Muscle layer of colon (tissue), 2 donors: ENCODE data around the gene PIK3R6.

Experiments used
- H3K27ac ChIP-seq: one replicate; pipeline ENCODE4 v1.7.0; 2013; ENCODE audit warnings: low read depth, mild to moderate bottlenecking, low read length, moderate library complexity
- H3K27me3 ChIP-seq, 2 donors: one replicate each; pipeline ENCODE4 v1.7.0; 2013; ENCODE audit warnings: low read length in 2 of 2, mild to moderate bottlenecking in 2 of 2; ENCODE audit not compliant: insufficient read depth in 2 of 2, control insufficient read depth in 1 of 2
- H3K36me3 ChIP-seq: one replicate; pipeline ENCODE4 v1.7.0; 2013; ENCODE audit warnings: mild to moderate bottlenecking, low read length; ENCODE audit not compliant: insufficient read depth
- H3K4me1 ChIP-seq: one replicate; pipeline ENCODE4 v1.7.0; 2013; ENCODE audit warnings: mild to moderate bottlenecking, low read length; ENCODE audit not compliant: insufficient read depth
- H3K4me3 ChIP-seq, 2 donors: one replicate each; pipeline ENCODE4 v1.7.0; 2013; ENCODE audit warnings: low read length in 2 of 2, low read depth in 1 of 2, mild to moderate bottlenecking in 1 of 2, moderate library complexity in 1 of 2
- H3K9ac ChIP-seq: one replicate; pipeline ENCODE4 v1.7.0; 2013; ENCODE audit warnings: low read length
- H3K9me3 ChIP-seq: one replicate; pipeline ENCODE4 v1.7.0; 2013; ENCODE audit warnings: mild to moderate bottlenecking, low read length
- donor health status: abdominal sarcoma.
- donor health status: Adenocarcinoma of cecum.

Gene PIK3R6

DNA sequence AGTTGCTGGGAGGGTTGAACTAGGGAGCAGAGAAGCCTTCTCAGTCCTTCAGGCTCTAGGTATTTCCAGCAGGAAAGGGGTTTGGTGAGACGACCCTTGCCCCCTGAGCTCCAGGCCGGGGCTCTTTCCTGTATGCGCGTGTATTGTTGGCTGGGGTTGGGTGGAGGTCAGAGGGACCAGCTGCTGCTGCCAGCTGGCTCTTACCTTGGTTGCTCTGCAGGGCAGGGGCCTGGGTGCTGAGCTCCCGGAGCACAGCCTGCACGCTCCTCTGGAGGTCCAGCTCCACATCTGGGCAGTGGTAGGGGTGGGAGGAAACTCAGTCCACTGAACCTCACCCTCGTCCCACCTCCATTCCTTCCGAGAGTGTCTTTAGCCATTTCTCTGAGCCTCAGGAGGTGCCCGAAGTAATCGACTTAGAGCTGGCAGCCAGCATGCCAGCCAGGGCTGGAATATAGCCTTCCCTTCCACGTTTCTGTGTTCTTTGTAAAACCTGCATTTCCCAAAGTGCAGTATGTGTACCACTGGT is 28.0 kb downstream of the PIK3R6 start:
- no peak overlapping the region for H3K4me3 ChIP-seq
- H3K27ac ChIP-seq: no peak overlapping the region
- no peak overlapping the region for H3K9ac ChIP-seq
- H3K27me3 ChIP-seq: peaks cover 0 to 4% of the 10 kb centered on the region in 2 donors
- no peaks in the 10 kb centered on the region for H3K36me3 ChIP-seq
- no peaks in the 10 kb centered on the region for H3K9me3 ChIP-seq
- H3K4me1 ChIP-seq: no peaks in the 10 kb centered on the region

DNA sequence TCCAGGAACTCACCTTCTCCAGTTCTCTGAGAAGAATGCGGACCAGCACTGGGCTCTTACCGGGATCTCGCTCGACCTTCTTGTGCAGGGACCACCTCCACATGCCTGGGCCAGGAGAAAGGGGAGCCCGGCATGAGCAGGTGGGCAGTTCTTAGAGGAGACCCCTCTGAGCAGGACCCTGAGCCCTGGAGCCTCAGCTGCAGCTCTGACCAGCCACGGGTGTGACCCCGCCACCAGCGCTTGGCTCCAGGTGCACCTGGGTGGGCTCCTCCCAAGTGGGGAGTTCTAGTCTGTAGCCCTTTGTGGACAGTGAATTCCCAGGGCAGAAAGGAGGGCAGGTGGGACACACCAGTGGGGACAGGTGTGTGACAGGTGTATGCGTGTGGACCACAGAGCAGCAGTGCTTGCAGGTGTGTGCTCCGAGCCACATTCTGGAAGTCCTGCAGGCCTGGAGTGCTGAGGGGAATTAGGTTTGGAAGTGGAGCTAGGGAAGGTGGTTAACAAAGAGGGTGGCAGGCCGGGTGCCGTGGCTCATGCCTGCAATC is 28.9 kb downstream of the PIK3R6 start:
- no peaks in the 10 kb centered on the region for H3K4me1 ChIP-seq
- no peaks in the 10 kb centered on the region for H3K36me3 ChIP-seq
- no peak overlapping the region for H3K27ac ChIP-seq
- H3K27me3 ChIP-seq: peaks cover 0 to 4% of the 10 kb centered on the region in 2 donors
- H3K4me3 ChIP-seq: no peak overlapping the region
- no peak overlapping the region for H3K9ac ChIP-seq
- H3K9me3 ChIP-seq: no peaks in the 10 kb centered on the region

DNA sequence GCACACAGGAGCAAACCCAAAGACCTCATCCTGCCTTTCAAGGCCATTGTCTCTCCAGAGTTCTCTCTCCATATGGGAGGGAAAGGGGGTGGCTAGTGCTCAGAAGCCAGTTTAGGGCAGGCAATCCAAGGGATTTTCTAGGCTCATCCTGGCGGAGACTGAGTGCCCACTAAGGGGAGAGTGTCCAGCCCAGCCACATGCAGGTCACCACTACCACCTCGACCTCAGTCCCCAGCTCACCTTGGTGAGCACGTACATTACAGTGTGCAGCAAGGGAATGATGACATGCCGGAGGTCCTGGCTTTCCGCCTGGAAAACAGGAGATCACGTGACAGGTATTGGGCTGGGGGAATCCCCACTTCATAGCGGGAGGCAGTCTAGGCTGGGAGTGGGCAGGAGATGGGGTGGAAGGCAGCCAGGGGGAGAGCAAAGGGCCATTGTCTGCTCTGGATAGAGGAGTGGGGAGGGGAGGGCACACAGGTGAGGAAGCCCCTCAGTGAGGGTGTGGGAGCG is 29.9 kb downstream of the PIK3R6 start:
- no peak overlapping the region for H3K4me3 ChIP-seq

DNA sequence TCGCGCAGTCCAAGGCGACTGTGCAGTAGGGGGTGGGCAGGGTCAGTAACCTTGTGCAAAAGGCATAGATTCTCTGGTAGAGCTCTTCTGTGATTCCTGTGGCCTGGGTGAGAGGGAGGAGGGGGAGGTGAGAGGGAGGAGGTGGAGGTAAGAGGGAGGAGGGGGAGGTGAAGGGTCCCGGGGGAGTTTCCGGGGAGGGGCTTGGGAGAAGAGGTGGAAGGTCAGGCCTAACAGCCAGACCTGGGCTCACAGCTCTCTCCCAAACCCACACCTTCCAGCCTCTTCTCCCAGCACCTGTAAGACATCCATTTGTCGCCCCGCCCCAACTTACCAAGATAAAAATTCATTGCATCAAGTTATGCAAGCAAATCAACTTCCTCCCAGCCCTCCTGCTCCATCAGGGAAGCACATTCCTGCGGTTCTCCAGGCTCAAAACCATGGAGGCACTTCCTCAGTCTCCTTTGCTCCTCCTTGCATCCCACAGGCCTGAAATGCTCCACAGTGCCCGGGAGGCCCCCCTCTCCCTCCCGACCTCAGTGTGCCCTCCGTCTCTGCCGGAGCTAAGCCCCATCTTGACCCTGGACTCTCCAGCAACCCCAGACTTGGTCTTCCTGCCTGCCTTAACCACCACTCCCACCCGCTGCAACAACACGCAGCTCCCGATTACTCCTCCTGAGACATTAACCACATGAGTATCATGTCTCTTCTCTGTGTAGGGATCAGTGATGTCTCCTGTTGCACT is 30.5 kb downstream of the PIK3R6 start:
- Histone ChIP-seq H3K4me1 (no peaks in the 10 kb centered on the region), H3K36me3 (no peaks in the 10 kb centered on the region), H3K27me3 (peaks cover 0 to 15% of the 10 kb centered on the region in 2 donors)

More for the DNA sequence above, 29.9 kb downstream of the PIK3R6 start:
- peaks cover 0 to 11% of the 10 kb centered on the region in 2 donors for H3K27me3 ChIP-seq
- no peaks in the 10 kb centered on the region for H3K9me3 ChIP-seq
- no peak overlapping the region for H3K27ac ChIP-seq
- no peaks in the 10 kb centered on the region for H3K36me3 ChIP-seq
- H3K4me1 ChIP-seq: no peaks in the 10 kb centered on the region
- no peak overlapping the region for H3K9ac ChIP-seq

DNA sequence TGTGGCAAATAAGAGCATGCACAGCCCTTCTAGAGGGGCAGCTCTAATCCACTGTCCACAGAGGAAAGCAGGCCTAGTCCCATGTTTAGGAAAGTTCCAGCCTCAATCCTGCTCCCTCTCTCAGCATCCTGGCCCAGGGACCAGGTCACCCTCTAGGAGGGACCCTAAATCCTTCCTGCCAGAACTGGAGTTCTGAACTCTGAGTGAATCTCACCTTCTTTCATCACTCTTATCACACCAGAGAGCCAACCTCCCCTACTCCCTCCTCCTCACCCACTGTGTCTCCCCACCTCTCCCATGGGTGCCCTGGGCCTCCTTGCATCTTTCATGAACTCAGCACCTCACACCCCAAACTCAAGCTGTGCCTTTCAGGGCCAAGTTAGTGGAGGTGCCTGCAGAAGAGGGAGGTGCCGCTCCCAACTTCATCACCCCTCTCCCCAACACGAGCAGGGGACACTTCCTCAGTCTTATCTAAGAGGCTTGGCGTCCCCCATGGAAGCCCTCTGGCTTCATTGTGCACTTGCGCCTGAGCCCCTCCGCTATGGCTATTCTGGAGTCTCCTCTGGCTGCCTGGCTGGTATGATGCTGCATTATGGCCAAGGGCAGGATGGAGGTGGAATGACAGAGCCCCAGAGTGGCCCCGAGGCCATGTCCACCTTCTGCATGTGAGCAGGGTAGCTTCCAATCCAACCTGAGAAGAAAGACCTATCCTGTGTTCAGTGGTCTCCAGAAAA is 31.7 kb downstream of the PIK3R6 start:
- H3K36me3 ChIP-seq: no peaks in the 10 kb centered on the region
- no peak overlapping the region for H3K27ac ChIP-seq
- H3K9ac ChIP-seq: no peak overlapping the region
- H3K4me1 ChIP-seq: no peaks in the 10 kb centered on the region
- peaks cover 0 to 15% of the 10 kb centered on the region in 2 donors for H3K27me3 ChIP-seq
- H3K4me3 ChIP-seq: no peak overlapping the region
- no peaks in the 10 kb centered on the region for H3K9me3 ChIP-seq

More for the DNA sequence above, 30.5 kb downstream of the PIK3R6 start:
- no peaks in the 10 kb centered on the region for H3K9me3 ChIP-seq
- H3K4me3 ChIP-seq: no peak overlapping the region
- no peak overlapping the region for H3K27ac ChIP-seq
- H3K9ac ChIP-seq: no peak overlapping the region

DNA sequence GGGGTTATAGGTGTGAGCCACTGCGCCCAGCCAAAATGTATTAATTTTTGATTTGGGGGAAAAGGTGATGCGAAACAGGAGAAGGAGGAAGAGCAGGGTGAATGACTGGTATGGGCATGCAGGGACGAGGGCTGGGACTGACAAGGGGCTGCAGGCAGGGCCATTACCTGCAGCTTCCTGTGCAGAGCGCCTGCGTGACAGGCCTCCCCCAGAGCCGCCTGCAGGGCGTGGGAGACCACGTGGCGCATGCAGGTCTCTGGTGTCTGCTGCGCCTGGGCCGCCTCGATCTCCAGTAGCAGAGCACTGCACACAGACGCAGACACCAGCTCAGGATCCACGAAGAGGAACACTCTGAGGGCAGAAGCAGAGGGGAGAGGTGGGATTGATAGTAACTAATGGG is 32.4 kb downstream of the PIK3R6 start:
- Histone ChIP-seq H3K27me3 (peaks cover 0 to 15% of the 10 kb centered on the region in 2 donors), H3K27ac (no peak overlapping the region), H3K9me3 (no peaks in the 10 kb centered on the region), H3K4me1 (no peaks in the 10 kb centered on the region), H3K4me3 (no peak overlapping the region), H3K36me3 (no peaks in the 10 kb centered on the region), H3K9ac (no peak overlapping the region)

DNA sequence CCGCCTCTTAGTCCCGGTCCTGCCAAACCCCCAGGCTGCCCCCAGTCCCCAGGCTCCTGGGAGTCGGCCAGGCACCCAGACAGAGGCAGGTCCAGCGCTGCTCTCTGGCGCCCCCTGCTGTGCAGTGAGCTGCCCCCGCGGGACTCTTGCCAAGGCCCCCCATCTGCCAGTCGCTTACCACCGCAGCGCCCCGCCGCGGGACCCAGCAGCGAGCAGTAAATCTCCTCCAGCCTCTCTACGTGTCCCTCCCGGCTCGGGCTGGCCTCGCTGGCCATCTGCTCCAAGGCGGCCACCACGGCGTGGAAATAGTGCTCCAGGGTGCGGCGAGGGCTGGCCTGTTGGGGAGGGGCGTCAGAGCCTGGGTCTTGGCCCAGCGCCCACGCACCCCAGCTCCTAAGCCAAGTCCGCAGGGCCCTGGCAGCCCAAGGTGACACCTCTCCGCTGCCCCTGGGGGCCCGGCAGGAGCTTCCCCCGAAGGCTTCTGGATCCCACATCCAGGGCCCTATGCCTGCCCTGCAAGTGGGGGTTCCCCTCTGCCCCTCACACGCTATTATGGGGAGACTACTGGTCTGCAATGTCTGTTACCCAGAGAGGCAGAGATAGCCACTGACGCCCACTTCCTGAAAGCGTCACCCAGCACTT is 34.6 kb downstream of the PIK3R6 start:
- H3K4me3 ChIP-seq: no peak overlapping the region
- H3K9me3 ChIP-seq: no peaks in the 10 kb centered on the region
- no peaks in the 10 kb centered on the region for H3K36me3 ChIP-seq
- no peak overlapping the region for H3K27ac ChIP-seq
- no peaks in the 10 kb centered on the region for H3K4me1 ChIP-seq
- peaks cover 0 to 22% of the 10 kb centered on the region in 2 donors for H3K27me3 ChIP-seq
- H3K9ac ChIP-seq: no peak overlapping the region

DNA sequence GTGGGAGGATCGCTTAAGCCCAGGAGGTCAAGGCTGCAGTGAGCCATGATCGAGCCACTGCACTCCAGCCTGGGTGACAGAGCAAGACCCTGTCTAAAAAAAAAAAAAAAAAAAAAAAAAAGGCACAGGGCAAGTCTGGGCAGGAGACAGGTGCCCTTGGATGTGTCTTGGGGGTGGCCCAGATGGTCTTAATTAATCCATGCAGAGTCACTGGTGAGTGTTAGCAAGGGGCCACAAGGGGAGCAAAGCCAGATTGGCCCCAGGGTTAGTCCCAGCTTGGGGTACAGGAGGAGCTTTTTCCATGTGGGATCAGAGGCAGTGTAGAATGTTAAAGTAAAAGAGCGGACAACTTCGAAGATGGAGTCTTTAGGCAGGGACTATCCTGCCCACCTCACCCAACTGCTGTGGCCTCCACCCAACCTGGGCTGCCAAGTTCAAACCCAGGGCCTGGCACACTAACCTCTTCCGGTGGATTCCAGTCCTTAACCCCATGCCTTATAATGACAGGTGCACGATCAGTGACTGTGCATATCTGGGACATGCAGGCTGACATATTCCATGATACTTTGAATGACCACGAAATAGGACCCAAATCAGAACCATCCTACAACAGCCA is 36.1 kb downstream of the PIK3R6 start:
- no peaks in the 10 kb centered on the region for H3K36me3 ChIP-seq
- H3K27me3 ChIP-seq: peaks cover 0 to 22% of the 10 kb centered on the region in 2 donors
- H3K9ac ChIP-seq: no peak overlapping the region
- H3K4me1 ChIP-seq: no peaks in the 10 kb centered on the region
- H3K4me3 ChIP-seq: no peak overlapping the region
- no peak overlapping the region for H3K27ac ChIP-seq
- no peaks in the 10 kb centered on the region for H3K9me3 ChIP-seq

DNA sequence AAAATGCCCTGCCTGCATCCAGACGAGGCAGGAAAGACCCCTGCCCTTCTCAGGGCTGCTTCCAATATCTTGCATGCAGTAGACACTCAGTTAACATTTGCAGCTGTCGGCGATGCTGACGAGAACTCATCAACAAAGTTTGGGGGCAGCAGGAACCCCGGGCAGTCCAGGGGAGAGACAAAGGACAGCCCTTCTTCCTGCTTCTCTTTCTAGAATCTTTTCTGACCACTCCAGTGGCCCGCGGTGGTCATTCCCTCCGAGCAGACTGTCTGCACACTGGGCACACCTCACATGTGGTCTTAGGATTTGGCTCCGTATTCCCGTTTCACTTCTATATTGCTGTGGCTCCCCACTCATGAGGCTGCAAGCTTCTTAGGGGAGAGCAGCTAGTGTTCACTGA is 37.3 kb downstream of the PIK3R6 start:
- Histone ChIP-seq H3K36me3 (no peaks in the 10 kb centered on the region), H3K4me3 (no peak overlapping the region), H3K27ac (no peak overlapping the region), H3K27me3 (peaks cover 0 to 18% of the 10 kb centered on the region in 2 donors), H3K9ac (no peak overlapping the region), H3K4me1 (no peaks in the 10 kb centered on the region), H3K9me3 (no peaks in the 10 kb centered on the region)

DNA sequence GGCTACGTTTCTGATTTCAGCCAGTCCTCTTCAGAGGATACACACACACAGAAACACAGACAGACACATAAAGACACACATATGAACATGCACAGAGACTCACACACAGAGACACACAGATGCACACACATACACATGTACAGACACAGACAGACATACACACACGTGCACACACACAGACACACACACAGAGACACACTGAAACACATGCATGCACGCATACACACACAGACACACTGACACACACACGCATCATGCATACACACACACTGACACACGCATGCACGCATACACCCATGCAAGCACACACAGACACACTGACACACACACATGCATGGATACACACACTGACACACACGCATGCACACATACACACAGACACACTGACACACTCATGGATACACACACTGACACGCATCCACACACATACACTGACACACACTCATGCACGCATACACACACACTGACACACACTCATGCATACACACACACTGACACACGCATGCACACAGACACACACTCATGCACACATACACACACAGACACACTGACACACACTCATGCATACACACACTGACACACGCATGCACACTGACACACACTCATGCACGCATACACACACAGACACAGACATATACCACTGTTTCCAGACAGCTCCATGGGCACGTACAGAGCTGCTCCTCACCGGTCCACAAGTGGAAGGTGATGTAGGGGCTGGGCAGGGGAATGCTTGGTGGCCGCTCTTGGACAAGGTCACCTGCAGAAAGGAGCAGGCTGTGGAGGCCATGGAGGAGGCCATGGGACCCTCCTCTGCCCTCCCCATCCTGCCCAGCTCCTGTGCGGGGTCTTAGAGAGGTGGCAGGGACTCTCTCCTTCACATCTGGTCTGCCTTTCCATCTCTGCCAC is 38.2 kb downstream of the PIK3R6 start:
- Histone ChIP-seq H3K27ac (no peak overlapping the region), H3K9me3 (no peaks in the 10 kb centered on the region), H3K4me1 (no peaks in the 10 kb centered on the region), H3K4me3 (no peak overlapping the region), H3K36me3 (no peaks in the 10 kb centered on the region), H3K27me3 (peaks cover 0 to 18% of the 10 kb centered on the region in 2 donors), H3K9ac (no peak overlapping the region)
